SK-N-SH treated with all-trans-retinoic acid at 6 μM for 48 hours (cell line): Measurements from ENCODE around the gene MPDZ.

ENCODE experiments used
- PATZ1 ChIP-seq: fragments of 250-450 bp; sonication (Bioruptor Pico); IDR thresholded peaks from 2 replicates; pipeline ENCODE4 v1.8.0; 2020; ENCODE audit warnings: mild to moderate bottlenecking, moderate library complexity, borderline replicate concordance
- POU6F1 ChIP-seq: fragments of 250-450 bp; sonication (Bioruptor Pico); IDR thresholded peaks from 2 replicates; pipeline ENCODE4 v1.8.0; 2021; ENCODE audit warnings: low read depth, mild to moderate bottlenecking, moderate library complexity, borderline replicate concordance
- TCF4 ChIP-seq: fragments of 250-450 bp; sonication (Bioruptor Pico); IDR thresholded peaks from 2 replicates; pipeline ENCODE4 v1.8.0; 2021; ENCODE audit warnings: mild to moderate bottlenecking, moderate library complexity, borderline replicate concordance
- ZFP30 ChIP-seq: fragments of 450-650 bp; formaldehyde crosslinking; IDR thresholded peaks from 2 replicates; pipeline ENCODE4 v1.5.0; 2022; ENCODE audit warnings: mild to moderate bottlenecking, moderate library complexity

- TF ChIP-seq POU6F1 (CRISPR knock-in tag) (no peak), PATZ1 (CRISPR knock-in tag) (no peak), TCF4 (CRISPR knock-in tag) (no peak), ZFP30 (CRISPR knock-in tag) (no peak)
Measured at GRCh38 chr9:13116292-13116691, 163.2 kb downstream of the MPDZ start.
